AG10803 (cell line): ENCODE measurements around the gene TMEM106B.
"Not testable (repeated sequence)": the region's sequence is repeated elsewhere in the genome, so short reads cannot be mapped to it uniquely, and the experiment has no call there.

Experiments
- DNase-seq: peaks from one replicate; pipeline ENCODE4 v3.0.0; 2010; ENCODE audit warnings: low read depth
- H3K4me3 ChIP-seq: 2 replicates; pipeline ENCODE4 v1.5.1; 2011; ENCODE audit warnings: mild to moderate bottlenecking, low read length, control low read depth
- TF ChIP-seq, protein P1 (sequence below): conservative IDR thresholded peaks from 2 replicates; pipeline ENCODE4 v1.5.1; 2011; ENCODE audit warnings: mild to moderate bottlenecking, low read length, control low read depth, inconsistent platforms

TMEM106B gene

DNA sequence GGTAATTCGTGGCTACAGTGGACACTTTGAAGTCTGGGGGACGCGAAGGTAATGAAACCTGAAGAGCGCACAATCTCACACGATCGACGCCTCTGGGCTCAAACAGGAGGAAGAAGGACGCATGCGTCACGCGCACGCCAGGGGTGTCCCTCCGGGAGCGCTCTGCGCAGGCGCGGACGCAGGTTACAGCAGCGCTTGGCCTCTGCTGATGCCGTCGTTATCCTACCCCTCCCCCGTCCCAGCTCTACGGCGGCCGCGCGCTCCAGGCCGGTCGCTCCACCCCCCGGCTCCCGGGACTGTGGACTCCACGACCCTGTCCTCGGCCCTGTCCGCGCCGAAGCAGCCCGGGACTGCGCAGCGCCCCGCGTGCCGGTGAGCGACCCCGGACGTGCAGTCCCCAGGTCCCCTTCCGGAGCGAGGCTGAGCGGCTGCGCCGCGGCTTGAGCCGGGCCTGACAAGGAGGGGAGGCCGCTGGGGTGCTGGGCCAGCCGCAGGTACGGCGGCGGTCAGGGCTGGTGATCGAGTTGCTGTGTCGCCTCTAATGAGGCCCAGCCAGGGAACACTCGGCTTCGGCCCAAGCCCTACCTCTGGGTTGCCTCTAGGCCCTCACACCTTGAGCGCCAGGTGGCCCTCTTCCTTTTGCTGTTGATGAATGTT, at the start of gene TMEM106B:
Gene TMEM106B (plus strand): TSS at position 241 of the 657 bp plus-strand sequence. CDS start 3,517 bp downstream, outside the sequence.
- peak; percentile 90 for DNase-seq
- H3K4me3 ChIP-seq: peak within 1 kb of the TSS; percentile 85
- TF ChIP-seq, protein P1, sequence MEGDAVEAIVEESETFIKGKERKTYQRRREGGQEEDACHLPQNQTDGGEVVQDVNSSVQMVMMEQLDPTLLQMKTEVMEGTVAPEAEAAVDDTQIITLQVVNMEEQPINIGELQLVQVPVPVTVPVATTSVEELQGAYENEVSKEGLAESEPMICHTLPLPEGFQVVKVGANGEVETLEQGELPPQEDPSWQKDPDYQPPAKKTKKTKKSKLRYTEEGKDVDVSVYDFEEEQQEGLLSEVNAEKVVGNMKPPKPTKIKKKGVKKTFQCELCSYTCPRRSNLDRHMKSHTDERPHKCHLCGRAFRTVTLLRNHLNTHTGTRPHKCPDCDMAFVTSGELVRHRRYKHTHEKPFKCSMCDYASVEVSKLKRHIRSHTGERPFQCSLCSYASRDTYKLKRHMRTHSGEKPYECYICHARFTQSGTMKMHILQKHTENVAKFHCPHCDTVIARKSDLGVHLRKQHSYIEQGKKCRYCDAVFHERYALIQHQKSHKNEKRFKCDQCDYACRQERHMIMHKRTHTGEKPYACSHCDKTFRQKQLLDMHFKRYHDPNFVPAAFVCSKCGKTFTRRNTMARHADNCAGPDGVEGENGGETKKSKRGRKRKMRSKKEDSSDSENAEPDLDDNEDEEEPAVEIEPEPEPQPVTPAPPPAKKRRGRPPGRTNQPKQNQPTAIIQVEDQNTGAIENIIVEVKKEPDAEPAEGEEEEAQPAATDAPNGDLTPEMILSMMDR: 0 out of 2 replicates have a peak, but pooled peaks have one; percentile 5

GRCh38 chr7:12162415-12163113, 48.5 kb upstream of the TMEM106B start:
- TF ChIP-seq, protein P1: no peak
- no peak overlapping the region for H3K4me3 ChIP-seq
- peak; percentile 3 for DNase-seq

- not testable (repeated sequence) for DNase-seq, H3K4me3 ChIP-seq
These were observed 43.0 kb upstream of the TMEM106B start for GRCh38 chr7:12168065-12168464.

GRCh38 chr7:12169981-12170820, 40.9 kb upstream of the TMEM106B start:
- not testable (repeated sequence) for H3K4me3 ChIP-seq, DNase-seq

DNA sequence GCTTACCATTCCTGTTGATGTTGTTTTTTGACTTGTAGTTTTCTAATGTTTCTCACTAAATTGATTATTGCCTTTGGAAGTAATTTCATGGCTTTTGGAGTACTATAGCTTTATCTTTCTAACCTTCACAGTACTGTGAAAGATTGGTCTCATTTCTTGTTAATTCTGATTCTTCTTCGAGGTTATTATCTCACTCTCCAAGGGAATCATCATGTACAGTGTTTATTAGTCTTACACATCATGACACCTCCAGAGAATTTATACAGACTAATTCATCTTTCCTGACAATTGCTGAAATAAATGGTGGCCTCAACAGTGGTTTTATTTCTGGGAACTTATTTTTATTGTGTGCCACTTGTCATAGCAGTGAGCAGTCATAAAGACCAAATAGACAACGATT, 37.4 kb upstream of the TMEM106B start:
- TF ChIP-seq, protein P1: no peak
- no peak overlapping the region for H3K4me3 ChIP-seq
- DNase-seq: no peak

- no peak overlapping the region for H3K4me3 ChIP-seq
- DNase-seq: no peak
- TF ChIP-seq, protein P1: no peak
These were observed 36.2 kb upstream of the TMEM106B start for GRCh38 chr7:12174931-12175330.

DNA sequence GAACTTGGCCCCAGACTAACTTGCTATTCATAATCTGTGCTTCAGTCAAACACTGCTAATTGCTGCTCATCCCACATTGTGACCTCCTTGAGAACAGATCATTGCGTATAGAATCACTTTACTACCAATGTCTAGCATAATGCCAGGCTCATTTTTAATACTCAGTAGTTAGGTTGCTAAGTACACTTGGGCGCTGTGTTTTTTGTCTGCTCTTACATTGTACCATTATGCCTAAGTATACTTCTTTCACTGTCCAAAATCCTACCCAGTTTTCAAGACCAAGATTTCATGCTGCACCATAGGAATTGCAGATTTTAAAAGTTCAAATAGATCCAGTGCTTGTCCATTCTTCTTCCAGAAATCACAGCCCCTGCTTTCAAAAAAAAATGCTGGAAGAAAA, 32.8 kb upstream of the TMEM106B start:
- no peak overlapping the region for H3K4me3 ChIP-seq

More for the DNA sequence above, 32.8 kb upstream of the TMEM106B start:
- TF ChIP-seq, protein P1: no peak
- no peak for DNase-seq
